NT2/D1 (cell line): Measurements from ENCODE around the gene PPP1R2B.

ENCODE experiments used
- SUZ12 ChIP-seq: IDR thresholded peaks from 2 replicates; pipeline ENCODE4 v1.6.1; 2011; ENCODE audit not compliant: insufficient read length, insufficient read depth; ENCODE audit errors: extremely low read depth
- YY1 ChIP-seq: IDR thresholded peaks from 2 replicates; pipeline ENCODE4 v1.6.1; 2011; ENCODE audit not compliant: insufficient read length, insufficient read depth

DNA sequence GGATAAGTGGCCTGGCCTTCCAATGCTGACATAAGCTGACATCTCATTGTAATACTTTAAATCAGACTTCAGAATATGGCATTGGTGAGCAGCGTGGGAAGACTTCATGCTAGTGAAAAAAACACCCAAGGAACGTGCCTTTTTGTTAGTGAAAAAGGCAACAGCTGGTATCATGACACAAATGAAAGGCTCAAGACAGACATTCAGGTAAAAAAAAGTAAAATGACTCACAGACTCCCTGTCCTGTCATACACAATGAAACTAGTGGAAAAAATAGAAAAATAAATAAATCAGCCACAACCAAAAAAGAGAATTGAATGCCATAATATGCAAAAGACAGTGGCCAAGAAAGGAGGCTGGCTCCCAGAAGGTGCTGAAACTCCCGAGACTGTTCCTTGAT is 24.4 kb upstream of the PPP1R2B start:
- TF ChIP-seq SUZ12, result no peak
- no peak for TF ChIP-seq YY1
